ENCODE results near the gene SPATA3.

The SPATA3 gene

GRCh38 chr2:231047923-231048915 is 52.3 kb downstream of the SPATA3 start:
- in situ Hi-C loops (cut with HindIII; ENCODE audit: low sequenced_read_pairs), result no loop called here

- in situ Hi-C loops (cut with HindIII; ENCODE audit: low sequenced_read_pairs), result no loop called here
Measured at GRCh38 chr2:231049286-231050017, 53.5 kb downstream of the SPATA3 start.

GRCh38 chr2:231050018-231050901 is 54.3 kb downstream of the SPATA3 start:
- in situ Hi-C loops (cut with HindIII; ENCODE audit: low sequenced_read_pairs), result no loop called here

DNA sequence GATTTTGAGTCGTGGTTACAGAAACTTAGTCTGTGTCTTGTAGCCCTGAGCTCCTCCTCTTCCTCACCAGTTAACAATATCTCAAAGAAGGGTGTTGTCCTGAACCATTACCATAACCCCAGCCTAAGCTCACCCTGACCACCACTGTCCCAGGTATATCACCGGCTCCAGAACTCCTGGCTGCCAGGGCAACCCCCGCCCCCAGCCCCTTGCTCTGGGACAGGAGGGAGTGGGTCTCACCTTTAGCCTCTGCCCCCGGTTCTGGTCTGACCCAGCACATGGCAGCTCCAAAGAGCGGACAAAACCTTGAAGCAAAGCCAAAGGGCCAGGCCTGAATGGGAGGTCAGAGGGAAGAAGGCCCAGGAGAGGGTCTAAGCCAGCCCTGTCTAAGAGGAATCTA is 55.2 kb downstream of the SPATA3 start:
- in situ Hi-C loops (cut with HindIII; ENCODE audit: low sequenced_read_pairs), result no loop called here

DNA sequence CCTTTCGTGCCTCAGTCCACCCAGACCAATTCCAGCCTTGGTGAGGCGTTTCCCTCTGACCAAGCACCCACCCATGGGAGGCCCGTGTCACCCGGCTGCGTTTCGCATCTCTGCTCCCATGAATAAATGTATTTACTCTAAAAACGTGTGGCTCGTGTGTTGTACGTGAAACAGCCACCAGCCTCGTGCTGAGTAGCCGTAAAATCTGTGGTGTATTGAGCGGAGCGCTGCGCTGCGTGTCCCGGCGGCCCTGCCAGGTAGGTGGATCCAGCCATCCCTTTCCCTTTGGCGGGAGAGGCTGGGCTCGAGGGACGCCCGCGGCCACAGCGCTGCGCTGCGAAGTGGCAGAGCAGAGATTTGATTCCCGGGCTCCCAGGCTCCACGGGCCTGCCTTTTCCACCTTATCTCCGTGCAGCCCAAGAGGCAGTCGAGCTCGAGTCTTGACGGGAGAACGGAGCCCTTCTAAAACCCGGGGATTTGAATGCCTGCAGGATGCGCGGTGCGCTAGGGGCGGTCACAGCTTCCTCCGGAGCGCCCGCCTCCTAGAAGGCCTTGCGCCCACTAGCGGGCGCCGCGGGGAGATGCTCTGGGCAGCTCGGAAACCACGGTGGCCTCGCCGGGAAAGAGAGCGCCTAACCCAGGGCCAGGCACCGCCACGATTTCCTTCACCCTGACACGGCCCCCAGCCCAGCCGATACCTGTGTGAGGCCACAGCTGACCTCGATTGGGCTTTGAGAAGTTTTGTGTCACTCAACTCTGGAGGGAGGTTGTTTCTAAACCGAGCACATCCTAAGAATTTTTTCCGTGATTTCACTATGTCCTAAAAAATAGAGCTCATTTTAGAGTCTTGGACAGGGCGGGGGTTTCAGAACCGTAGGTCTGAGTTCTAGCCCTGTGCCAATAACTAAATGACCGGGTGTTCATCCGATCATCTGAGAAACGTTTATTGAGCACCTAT is 56.9 kb downstream of the SPATA3 start:
- in situ Hi-C loops (cut with HindIII; ENCODE audit: low sequenced_read_pairs), result no loop called here

DNA sequence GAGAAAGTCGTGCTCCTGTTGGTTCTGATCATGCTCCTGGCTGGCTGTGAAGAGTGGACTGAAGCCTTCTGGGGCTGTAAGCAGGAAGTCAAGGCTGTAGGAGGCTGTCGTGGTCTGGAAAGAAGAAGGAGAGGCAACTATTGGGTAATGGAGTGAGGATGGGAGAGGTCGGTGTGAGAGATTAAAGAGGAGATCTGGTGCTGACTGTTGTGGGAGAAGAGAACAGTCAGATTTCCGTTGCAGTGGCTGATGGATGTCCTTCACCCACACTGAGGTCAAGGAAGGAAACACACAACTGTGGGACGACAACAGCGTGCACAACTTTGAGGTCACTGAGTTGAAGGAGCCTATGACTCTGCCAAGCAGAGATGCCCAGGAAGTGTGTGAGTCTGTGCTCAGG is 57.9 kb downstream of the SPATA3 start:
- in situ Hi-C loops (cut with HindIII; ENCODE audit: low sequenced_read_pairs), result no loop called here

- in situ Hi-C loops (cut with HindIII; ENCODE audit: low sequenced_read_pairs), result no loop called here
Measured at GRCh38 chr2:231056453-231057416, 60.8 kb downstream of the SPATA3 start, which contains the start of gene PSMD1. PSMD1 (plus strand) TSS chr2:231056867; CDS start chr2:231057026, 159 bp downstream.

DNA sequence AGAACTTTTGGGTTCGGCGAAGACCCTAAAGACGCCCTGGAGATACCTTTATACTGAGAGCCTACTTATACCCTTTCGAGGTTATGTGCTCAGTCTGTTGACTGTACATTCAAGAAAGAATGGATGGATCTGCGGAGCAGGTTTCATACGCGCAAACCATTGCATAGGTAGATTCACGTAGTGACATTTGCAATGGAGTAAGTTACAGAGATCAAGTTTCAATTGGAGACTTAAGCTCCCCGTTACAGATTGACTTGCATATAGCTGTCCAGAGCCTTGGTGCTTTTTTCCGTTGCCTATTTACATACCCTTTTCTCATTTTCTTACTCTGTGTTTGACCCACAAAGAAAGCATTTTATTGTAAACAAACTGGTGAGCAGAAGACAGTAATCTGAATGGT is 61.7 kb downstream of the SPATA3 start:
- in situ Hi-C loops (cut with HindIII; ENCODE audit: low sequenced_read_pairs), result no loop called here

All from DLD1 (cell line).